ENCODE measurements around the gene CEACAM19. TPM values are rescaled to one million over a fixed set of nuclear protein-coding genes. Genes with fewer than 3 reads are reported as not detected.

Gene CEACAM19
- total and polyA plus RNA-seq, 2 of the 13 experiments (the other 11 are each of a cell fraction or from before 2014, with no cell fraction given), result 1.3 to 4.0 TPM

DNA sequence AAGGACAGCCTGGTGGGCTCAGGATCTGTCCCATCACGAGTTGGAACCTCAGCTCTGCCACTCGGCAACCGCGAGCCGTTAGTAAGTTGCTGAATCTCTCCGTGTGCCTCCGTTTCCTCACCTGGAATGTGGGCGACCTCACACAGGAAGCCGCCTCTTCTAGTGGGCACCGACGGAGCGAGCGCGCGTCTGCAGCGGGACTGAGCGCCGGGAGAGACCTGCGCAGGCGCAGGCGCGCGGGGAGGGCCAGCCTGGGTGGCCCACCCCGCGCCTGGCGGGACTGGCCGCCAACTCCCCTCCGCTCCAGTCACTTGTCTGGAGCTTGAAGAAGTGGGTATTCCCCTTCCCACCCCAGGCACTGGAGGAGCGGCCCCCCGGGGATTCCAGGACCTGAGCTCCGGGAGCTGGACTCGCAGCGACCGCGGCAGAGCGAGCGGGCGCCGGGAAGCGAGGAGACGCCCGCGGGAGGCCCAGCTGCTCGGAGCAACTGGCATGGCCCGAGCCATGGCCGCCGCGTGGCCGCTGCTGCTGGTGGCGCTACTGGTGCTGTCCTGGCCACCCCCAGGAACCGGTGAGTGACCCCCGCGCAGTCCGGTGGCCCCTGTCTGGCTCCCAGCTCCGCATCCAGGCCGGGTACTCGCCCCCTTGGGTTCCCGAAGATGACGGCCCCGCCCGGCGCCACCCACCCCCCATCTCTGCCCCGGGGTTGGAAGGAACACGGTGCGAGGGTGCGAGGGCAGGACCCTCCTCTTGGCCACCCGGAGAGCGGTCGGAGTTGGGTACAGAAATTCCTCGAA, 27.5 kb upstream of the CEACAM19 start, which contains the start of gene PVR (continued):
- TF ChIP-seq SOX5 (CRISPR knock-in tag; IDR thresholded peaks at IDR 0.05; ENCODE audit: borderline replicate concordance), result no peak
- no peak for TF ChIP-seq MTF2 (CRISPR knock-in tag; IDR thresholded peaks at IDR 0.05; ENCODE audit: borderline replicate concordance)
- TF ChIP-seq ZNF143 (CRISPR knock-in tag; IDR thresholded peaks at IDR 0.05), result no peak
- no peak for TF ChIP-seq ZNF878 (CRISPR knock-in tag; IDR thresholded peaks at IDR 0.05)
- no peak for TF ChIP-seq ZNF207 (IDR thresholded peaks at IDR 0.05; ENCODE audit: borderline replicate concordance)
- TF ChIP-seq ZNF652 (CRISPR knock-in tag; IDR thresholded peaks at IDR 0.05; ENCODE audit: borderline replicate concordance, low read depth), result no peak
- no peak for TF ChIP-seq ZNF562 (CRISPR knock-in tag; IDR thresholded peaks at IDR 0.05; ENCODE audit: borderline replicate concordance)
- peak; percentile 84; the same call in 1 of the 2 replicates for TF ChIP-seq ZNF678 (CRISPR knock-in tag; IDR thresholded peaks at IDR 0.05)
- no peak for TF ChIP-seq FOSL2 (CRISPR knock-in tag; IDR thresholded peaks at IDR 0.05)
- no peak for TF ChIP-seq NR1H2 (CRISPR knock-in tag; IDR thresholded peaks at IDR 0.05; ENCODE audit: borderline replicate concordance, low read depth)
- TF ChIP-seq REL (CRISPR knock-in tag; conservative IDR thresholded peaks at IDR 0.05), result no peak
- TF ChIP-seq, protein P1, sequence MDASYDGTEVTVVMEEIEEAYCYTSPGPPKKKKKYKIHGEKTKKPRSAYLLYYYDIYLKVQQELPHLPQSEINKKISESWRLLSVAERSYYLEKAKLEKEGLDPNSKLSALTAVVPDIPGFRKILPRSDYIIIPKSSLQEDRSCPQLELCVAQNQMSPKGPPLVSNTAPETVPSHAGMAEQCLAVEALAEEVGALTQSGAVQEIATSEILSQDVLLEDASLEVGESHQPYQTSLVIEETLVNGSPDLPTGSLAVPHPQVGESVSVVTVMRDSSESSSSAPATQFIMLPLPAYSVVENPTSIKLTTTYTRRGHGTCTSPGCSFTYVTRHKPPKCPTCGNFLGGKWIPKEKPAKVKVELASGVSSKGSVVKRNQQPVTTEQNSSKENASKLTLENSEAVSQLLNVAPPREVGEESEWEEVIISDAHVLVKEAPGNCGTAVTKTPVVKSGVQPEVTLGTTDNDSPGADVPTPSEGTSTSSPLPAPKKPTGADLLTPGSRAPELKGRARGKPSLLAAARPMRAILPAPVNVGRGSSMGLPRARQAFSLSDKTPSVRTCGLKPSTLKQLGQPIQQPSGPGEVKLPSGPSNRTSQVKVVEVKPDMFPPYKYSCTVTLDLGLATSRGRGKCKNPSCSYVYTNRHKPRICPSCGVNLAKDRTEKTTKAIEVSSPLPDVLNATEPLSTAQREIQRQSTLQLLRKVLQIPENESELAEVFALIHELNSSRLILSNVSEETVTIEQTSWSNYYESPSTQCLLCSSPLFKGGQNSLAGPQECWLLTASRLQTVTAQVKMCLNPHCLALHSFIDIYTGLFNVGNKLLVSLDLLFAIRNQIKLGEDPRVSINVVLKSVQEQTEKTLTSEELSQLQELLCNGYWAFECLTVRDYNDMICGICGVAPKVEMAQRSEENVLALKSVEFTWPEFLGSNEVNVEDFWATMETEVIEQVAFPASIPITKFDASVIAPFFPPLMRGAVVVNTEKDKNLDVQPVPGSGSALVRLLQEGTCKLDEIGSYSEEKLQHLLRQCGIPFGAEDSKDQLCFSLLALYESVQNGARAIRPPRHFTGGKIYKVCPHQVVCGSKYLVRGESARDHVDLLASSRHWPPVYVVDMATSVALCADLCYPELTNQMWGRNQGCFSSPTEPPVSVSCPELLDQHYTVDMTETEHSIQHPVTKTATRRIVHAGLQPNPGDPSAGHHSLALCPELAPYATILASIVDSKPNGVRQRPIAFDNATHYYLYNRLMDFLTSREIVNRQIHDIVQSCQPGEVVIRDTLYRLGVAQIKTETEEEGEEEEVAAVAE (CRISPR knock-in tag; IDR thresholded peaks at IDR 0.05; ENCODE audit: borderline replicate concordance), result peak; percentile 26; the same call in 1 of the 2 replicates
- no peak for TF ChIP-seq GATA4 (IDR thresholded peaks at IDR 0.05; ENCODE audit: borderline replicate concordance, low read depth)
- TF ChIP-seq, protein P2, sequence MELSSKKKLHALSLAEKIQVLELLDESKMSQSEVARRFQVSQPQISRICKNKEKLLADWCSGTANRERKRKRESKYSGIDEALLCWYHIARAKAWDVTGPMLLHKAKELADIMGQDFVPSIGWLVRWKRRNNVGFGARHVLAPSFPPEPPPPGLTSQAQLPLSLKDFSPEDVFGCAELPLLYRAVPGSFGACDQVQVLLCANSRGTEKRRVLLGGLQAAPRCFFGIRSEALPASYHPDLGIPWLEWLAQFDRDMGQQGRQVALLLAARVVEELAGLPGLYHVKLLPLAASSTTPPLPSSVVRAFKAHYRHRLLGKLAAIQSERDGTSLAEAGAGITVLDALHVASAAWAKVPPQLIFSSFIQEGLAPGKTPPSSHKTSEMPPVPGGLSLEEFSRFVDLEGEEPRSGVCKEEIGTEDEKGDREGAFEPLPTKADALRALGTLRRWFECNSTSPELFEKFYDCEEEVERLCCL (CRISPR knock-in tag; IDR thresholded peaks at IDR 0.05; ENCODE audit: borderline replicate concordance), result no peak; the same call in 1 of the 2 replicates
- TF ChIP-seq, protein P3, sequence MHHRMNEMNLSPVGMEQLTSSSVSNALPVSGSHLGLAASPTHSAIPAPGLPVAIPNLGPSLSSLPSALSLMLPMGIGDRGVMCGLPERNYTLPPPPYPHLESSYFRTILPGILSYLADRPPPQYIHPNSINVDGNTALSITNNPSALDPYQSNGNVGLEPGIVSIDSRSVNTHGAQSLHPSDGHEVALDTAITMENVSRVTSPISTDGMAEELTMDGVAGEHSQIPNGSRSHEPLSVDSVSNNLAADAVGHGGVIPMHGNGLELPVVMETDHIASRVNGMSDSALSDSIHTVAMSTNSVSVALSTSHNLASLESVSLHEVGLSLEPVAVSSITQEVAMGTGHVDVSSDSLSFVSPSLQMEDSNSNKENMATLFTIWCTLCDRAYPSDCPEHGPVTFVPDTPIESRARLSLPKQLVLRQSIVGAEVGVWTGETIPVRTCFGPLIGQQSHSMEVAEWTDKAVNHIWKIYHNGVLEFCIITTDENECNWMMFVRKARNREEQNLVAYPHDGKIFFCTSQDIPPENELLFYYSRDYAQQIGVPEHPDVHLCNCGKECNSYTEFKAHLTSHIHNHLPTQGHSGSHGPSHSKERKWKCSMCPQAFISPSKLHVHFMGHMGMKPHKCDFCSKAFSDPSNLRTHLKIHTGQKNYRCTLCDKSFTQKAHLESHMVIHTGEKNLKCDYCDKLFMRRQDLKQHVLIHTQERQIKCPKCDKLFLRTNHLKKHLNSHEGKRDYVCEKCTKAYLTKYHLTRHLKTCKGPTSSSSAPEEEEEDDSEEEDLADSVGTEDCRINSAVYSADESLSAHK (CRISPR knock-in tag; IDR thresholded peaks at IDR 0.05; ENCODE audit: borderline replicate concordance), result no peak
- TF ChIP-seq DNMT1 (CRISPR knock-in tag; IDR thresholded peaks at IDR 0.05), result no peak
- TF ChIP-seq ZNF20 (CRISPR knock-in tag; IDR thresholded peaks at IDR 0.05), result peak; percentile 41; the same call in 1 of the 2 replicates
- 0 out of 2 replicates have a peak, but pooled peaks have one; percentile 29 for TF ChIP-seq ISL2 (CRISPR knock-in tag; IDR thresholded peaks at IDR 0.05)
- no peak for TF ChIP-seq ZNF839 (CRISPR knock-in tag; IDR thresholded peaks at IDR 0.05; ENCODE audit: borderline replicate concordance)
- no peak for TF ChIP-seq HOMEZ (CRISPR knock-in tag; IDR thresholded peaks at IDR 0.05; ENCODE audit: low read depth)
